ENCODE measurements around the gene ZNF609.

DNA sequence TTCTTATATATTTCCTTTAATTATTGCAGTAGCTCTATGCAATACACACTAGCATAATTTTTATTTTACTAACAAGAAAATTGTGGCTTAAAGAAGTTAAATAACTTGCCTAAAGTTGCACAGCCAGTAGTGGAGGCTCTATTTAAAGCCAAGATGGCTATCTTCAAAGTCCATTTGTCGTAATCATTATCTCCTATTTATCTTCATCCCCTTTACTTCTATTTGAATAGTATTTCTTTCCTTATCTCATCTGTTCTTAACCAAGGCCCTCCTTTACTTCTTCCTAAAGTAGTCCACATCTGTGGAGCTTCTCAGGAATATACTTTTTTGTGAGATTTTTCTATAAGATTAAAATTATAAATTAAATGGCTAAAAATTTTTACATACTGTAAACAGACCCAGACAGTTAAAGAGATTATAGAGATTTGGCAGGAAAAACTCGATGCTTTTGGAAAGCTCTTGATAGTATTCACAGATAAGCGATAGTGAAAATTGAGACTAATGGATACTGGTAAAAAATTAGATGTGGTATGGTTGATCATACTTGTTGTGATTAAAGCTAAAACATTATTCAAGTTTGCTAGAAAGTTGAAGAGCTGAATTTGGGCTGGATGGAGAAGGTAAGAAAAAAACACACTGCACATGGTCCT lies 129.2 kb downstream of the ZNF609 start:
- TF ChIP-seq YY1 (IDR thresholded peaks at IDR 0.05; ENCODE audit: insufficient read depth, insufficient read length) (no peak), SUZ12 (IDR thresholded peaks at IDR 0.05; ENCODE audit: extremely low read depth, insufficient read depth, insufficient read length) (no peak)
